LHCN-M2 (cell line): ENCODE data around the gene APBA2. TPM values are rescaled to one million over a fixed set of nuclear protein-coding genes. Genes with fewer than 3 reads are reported as not detected.
"Not testable (repeated sequence)": the region's sequence is repeated elsewhere in the genome, so short reads cannot be mapped to it uniquely, and the experiment has no call there.

Experiments used
- DNase-seq: peaks from one replicate; pipeline ENCODE4 v3.0.0-alpha.2; 2012; ENCODE audit warnings: low read depth
- polyA plus RNA-seq: library from polyadenylated mRNA; unstranded; fragments of >200 nt; gene quantifications from one replicate; pipeline ENCODE4 v1.2.1, GENCODE V29; 2012; ENCODE audit warnings: missing spikeins
- total RNA-seq: library from RNA; depleted of rRNA; stranded (reverse); fragments of >200 nt; gene quantifications from 2 replicates; pipeline ENCODE4 v1.2.3, GENCODE V29; 2014; rRNA removed

APBA2 gene
- not detected in 2 replicates for total RNA-seq
- not detected for polyA plus RNA-seq

DNA sequence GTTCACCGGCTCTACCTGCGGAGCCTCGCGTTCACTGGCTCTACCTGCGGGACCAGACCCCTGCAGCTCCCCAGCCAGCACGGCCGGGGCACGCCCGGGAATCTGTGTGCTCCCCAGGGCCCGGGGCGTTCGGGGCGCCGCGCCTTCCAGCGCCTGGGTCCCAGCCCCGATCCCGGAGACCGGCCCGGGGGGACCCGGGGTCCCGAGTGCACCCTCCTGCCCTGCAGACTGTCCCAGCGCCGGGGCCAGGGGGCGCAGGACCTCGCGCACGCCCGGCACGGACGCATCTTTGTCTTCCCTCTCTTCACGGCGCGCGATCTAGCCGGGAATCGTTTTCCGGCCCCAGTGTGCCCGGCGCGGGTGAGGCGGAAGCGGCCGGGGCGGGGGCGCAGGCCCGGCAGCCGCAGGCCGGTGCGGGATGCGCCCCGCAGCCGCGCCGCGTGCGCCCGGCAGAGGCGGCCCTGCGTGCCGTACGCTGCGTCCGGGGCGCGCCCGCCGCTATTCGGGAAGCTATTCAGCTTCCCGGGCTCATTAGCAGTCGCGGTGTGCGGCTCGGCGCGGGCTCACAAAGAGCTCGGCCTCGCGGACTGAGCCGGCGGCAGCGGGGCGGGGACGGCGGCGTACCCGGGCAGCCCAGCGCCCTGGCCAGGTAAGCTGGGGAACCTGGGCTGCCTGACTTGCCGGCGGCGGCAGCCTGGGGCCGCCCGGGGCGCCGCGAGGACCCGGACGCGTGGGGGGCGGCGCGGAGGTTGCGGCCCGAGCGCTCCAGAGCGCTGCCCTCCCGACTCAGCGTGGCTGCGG lies at the start of gene APBA2:
Gene APBA2, plus strand, starts transcription at position 345 of the 801 bp plus-strand sequence. CDS start 167,911 bp downstream, outside the sequence.
- no peak for DNase-seq

DNA sequence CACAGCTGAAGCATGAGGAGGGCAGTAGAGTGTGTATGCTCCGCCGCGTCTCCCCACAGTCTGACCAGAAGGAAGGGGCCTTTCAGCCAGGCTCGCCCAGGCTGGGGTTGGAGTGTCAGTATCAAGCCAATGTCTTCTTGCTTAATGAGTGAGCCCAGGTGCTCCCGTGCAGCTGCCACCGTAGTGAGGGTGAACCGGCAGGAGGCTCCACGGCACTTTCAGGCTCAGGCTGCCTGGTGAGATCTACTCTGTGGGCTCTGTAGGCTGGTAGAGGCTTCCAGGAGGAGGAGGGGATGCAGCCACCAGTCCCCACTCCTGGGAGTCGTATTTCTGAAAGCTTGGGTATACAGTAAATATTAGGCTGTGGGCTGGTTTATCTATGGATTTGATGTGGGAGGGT lies 45.5 kb upstream of the APBA2 start:
- not testable (repeated sequence) for DNase-seq

DNA sequence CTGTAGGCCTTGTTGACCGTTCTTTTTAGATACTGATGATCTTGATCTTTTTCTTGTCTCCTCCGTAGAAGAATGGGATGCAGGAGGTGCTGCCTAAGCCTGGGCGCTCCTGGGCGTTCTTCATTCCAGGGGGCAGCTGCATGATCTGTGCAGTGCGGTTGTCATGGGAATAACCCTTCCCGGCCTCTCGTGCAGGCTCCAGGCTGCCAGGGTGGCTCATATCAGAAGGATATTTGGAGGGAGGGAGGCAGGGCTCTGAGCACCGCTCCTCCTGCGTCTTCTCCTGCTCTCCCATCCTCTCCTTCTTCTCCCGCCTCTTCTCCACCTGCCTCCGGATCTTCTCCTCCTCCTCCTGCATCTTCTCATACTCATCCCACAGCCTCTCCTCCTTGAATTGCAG lies 43.6 kb upstream of the APBA2 start:
- DNase-seq, result not testable (repeated sequence)

DNA sequence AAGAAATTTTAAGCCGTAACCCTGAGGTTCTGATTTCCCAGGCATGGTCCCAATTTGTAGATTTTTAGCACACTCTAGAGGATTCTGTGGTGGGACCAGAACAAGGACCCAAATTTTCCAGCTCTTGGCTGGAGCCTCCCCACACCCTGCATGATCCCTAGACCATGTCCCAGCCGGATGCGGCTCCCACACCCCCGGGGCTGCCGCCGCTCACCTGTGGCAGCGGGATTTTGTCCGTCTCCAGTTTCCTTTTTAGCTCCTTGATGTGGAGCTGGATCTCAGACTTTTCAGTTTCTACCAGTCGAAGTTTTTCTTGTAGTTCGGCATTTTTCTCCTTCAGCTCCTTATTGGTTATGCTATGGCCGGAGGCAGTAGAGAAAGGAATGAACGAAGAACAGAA lies 42.3 kb upstream of the APBA2 start:
- DNase-seq, result not testable (repeated sequence)

DNA sequence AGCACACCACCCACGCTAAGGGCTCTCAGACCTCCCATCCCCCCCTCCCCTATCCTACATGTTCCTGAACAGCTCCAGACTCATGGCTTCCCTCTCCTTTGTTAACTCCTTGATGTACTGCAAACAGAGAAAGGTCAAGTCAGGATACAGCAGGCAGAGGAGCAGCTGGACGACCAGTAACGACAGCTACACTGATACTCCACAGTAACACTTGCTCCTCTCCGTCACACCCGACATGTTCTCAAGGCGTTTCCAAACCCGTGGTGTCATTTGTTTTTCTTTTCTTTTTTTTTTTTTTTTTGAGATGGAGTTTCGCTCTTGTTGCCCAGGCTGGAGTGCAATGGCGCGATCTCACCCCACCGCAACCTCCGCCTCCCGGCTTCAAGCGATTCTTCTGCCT lies 41.6 kb upstream of the APBA2 start:
- not testable (repeated sequence) for DNase-seq

DNA sequence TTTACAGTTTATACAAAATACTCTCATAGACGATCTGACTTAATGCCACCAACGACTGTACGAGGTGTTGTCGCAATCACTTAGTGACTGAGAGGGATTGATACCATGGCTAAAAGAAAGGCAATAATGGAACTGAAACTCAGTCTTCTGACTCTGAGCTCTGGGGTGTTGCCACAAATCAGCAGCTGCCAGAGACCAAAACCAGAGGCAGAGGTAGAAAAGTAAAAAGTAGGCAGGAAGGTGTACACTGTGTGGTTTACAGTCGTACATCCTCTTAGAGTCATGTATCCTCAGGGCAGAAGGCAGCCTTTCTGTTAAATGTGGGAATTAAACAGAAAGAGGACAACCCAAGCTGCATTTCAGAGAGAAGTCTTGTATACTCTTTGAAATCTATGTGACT lies 38.5 kb upstream of the APBA2 start:
- not testable (repeated sequence) for DNase-seq

DNA sequence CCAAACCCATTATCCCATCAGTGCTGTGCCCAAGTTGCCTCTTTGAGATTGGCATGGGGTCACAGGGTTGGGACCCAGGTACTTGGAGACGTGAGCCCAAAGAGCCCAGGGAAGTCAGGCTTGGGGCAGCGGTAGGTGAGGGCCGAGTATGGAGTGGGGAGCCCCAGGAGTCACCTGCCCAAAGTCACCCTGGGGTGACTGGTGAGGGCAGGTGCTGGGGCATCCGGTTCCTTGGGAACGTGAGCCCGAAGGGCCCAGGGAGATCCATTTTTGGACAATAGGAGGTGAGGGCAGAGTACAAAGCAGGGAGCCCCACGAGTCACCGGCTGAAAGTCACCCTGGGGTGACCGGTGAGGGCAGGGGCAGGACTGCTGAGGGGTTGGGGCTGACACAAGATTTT lies 37.8 kb upstream of the APBA2 start:
- DNase-seq, result not testable (repeated sequence)

DNA sequence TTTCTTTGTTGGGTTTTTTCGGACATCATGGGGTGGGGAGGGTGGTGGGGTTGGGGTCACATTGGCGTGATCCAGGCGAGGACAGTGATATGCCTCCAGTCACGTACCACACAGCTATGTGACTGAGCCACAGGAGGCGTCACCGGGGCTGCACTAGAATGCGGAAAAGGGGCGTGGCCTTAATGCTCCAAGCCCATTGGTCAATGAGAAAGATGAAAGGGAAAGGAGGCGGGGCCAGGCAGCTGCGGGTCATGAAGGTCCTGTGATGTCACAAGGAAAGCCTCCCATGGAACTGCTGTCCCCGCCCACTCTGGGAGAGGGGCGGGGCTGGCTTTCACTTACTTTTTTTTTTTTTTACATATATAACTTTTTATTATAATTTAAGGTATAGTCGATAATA lies 37.3 kb upstream of the APBA2 start, which contains the start of gene GOLGA6L7:
Gene GOLGA6L7, minus strand, starts transcription at position 124 of the 400 bp plus-strand sequence. Its CDS starts 95 bp downstream, at position 29.
- DNase-seq, result not testable (repeated sequence)

DNA sequence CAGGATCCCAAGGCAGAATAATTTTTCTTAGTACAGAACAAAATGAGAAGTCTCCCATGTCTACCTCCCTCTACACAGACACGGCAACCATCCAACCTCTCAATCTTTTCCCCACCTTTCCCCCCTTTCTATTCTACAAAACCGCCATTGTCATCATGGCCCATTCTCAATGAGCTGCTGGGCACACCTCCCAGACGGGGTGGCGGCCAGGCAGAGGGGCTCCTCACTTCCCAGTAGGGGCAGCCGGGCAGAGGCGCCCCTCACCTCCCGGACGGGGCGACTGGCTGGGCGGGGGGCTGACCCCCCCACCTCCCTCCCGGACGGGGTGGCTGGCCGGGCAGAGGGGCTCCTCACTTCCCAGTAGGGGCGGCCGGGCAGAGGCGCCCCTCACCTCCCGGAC lies 36.5 kb upstream of the APBA2 start:
- DNase-seq, result not testable (repeated sequence)

DNA sequence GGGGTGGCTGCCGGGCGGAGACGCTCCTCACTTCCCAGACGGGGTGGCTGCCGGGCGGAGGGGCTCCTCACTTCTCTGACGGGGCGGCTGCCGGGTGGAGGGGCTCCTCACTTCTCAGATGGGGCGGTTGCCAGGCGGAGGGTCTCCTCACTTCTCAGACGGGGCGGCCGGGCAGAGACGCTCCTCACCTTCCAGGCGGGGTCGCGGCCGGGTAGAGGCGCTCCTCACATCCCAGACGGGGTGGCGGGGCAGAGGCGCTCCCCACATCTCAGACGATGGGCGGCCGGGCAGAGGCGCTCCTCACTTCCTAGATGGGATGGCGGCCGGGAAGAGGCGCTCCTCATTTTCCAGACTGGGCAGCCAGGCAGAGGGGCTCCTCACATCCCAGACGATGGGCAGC lies 36.0 kb upstream of the APBA2 start:
- not testable (repeated sequence) for DNase-seq

DNA sequence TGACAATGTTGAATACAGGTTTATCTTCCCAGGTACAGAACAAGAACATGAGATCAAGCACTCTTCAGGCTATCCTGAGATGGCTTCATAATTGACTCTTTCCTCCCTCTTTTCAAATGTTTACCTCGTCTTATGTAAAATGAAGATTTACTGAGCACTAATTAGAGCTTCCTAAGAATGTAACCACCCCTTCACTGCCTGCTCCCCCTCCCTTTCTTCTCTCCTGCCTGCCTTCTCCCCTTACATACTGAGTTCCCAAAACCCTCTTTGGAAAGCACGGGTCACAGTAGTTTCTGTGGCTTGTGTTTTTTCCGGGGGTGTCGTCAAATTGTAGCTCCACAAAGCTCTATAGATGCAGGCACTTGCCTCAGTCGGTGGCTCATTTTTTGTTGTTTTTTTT lies 32.1 kb upstream of the APBA2 start:
- not testable (repeated sequence) for DNase-seq

DNA sequence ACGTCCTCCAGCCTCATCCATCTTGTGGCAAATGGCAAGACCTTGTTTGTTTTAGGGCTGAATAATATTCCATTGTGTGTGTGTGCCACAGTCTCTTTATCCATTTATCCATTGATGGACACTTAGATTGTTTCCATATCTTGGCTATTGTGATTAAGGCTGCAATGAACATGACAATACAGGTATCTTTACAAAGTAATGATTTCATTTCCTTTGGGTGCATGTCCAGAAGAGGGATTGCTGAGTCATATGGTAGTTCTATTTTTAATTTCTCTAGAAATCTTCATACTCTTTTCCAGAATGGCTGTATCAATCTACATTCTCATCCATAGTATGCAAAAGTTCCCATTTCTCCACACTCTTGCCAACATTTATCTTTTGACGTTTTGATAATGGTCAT lies 31.2 kb upstream of the APBA2 start:
- DNase-seq, result not testable (repeated sequence)

DNA sequence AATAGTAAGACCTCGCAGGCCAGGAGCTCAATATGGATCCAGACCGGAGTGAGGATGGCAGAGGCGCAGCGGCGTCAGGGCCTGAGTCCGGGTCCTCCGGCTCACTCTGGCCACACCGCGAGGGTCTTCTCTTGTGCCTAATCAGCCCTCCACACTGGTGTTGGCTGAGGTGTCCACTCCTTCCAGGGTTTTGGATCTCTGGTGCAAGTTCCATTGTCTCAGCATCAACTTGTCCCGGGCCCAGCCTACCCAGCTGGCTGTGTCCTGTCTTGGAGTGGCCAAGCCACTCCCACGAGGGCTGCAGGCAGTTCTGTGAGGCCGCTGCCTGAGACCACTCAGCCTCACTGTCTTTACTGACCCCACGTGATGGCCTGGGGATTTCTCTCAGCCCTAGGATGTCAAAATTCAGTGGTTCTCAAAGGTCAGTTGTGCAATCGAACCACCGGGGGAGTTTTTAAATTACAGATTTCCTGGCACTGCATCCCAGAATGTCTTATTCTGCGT lies 24.7 kb upstream of the APBA2 start:
- DNase-seq, result no peak

DNA sequence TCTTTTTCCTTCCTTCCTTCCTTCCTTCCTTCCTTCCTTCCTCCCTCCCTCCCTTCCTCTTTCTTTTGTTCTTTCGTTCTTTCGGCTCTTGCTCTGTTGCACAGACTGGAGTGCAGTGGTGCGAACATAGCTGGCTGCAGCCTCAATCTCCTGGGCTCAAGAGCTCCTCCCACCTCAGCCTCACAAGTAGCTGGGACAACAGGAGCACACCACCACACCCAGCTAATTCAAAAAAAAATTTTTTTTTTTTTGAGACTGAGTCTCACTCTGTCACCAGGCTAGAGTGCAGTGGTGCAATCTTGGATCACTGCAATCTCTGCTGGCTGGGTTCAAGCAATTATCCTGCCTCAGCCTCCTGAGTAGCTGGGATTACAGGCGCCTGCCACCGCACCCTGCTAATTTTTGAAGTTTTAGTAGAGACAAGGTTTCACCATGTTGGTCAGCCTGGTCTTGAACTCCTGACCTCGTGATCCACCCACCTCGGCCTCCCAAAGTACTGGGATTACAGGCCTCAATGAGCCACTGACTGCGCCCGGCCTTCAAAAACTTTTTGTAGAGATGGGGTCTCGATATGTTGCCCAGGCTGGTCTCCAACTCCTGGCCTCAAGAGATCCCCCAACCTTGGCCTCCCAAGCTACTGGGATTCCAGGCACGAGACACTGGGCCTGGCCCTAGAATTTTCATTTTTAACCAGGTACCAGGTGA lies 24.0 kb upstream of the APBA2 start:
- not testable (repeated sequence) for DNase-seq

DNA sequence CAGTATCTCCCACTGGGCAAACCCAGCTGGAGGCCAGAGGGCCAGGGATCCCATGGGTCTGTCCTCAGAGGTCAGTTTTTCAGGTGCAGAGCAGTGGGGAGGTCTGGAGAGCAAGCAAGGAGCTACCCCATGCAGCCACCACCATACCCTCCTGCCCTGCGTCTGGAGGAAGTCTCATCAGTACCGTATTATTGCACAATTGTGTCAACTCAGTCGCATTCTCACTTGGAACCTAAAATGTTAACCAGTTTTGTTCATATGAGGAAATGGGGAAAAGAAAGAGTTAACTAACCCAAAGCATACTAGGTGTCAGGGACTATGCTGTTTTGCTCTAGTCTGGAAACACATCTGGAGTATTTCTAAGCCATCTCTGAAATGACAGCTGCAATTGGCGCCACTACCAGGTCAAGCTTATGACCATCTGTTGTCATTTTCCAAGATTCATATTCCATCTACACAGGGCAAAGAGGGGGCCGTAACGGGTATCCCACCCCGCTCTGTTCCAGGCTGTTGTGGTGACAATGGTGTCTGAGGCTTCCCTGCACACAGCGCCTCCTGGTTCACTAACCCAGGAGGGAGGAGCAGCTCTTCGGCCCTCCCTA lies 16.9 kb upstream of the APBA2 start:
- DNase-seq, result no peak

DNA sequence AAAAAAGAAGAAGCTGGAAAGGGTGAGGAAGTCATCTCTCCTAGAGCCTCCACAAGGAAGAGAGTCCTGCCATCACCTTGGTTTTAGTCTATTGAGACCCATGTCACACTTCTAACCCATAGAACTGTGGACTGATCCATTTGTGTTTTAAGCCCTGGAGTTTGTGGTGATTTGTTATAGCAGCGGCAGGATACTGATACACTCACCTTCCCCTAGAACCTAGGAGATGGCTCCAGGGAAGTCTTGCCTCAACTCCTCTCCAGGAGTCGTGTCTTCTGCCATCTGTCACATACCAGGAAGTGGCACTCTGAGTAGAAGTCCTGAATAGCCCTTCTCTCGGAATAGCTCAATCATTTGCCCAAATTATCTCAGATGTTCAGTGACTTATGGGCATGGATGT lies 14.6 kb upstream of the APBA2 start:
- DNase-seq, result no peak

DNA sequence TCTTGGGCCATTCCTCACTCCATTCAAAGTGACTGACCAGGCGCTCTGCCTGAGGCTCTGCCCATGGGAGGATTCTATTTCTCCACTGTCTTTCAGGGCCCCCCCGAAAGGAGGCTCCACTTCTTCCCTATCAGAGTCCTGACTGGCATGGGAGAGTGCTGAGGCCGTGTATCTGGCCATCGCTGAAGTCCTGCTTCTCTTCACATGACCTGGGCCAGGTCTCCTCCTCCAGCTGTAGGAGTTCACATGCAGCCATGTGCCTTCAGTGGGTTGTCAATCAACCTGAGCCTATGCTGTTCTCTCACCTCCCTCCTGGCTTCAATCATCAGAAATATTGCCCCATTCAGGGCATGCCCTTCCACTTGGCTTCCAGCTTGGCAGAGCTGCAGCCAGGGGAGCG lies 12.8 kb upstream of the APBA2 start:
- no peak for DNase-seq

DNA sequence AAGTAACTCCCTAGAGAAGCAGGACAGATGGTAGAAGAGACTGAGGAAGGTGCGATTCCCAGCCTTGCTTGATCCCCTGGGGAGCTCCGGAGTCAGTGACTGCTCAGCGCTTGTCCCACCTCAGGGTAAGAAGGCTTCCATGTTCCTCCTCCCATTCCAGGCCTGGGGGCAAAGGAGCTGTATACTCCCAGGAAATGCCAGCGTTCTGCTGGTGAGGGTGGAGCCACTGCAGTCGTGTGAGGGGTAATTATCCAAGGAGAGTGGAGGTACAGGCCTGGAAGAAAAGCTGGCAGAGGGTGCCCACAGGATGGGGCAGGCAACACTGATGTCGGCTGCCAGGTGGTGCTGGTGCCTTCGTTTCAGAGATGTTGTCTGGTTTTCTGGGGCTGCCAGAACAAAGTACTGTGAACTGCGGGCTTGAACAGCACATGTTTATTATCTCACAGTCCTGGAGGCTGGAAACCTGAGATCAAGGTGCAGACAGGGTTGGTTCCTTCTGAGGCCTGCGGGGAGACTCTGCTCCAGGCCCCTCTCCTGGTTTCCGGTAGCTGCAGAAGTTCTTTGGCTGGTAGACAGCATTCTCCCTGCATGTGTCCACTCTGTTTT lies 12.1 kb upstream of the APBA2 start:
- DNase-seq, result no peak

DNA sequence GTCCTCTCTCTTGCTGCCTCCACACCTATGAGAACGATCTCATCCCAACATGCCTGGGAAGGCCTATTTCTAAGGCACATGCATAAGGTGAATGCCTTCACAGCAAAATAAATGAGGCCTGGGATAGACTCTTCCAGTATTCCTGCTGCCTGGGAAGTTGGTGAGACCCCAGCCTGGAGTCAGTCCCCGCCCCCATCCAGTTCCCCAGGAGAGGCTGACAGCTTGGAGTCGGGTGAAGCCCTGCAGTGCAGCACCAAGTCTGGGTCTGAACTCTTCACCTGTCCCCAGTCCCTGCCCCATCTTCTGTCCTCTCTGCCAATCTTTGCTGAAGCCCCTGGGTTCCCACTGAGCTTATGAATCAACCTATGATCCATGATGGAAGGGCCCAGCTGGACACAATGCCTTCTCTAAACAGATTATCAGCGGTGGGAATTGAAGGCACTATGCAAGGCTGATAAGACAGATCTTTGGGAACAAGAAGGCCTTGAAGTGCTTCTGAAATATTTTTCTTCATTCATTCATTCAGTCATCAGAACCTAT lies 10.2 kb upstream of the APBA2 start:
- no peak for DNase-seq

DNA sequence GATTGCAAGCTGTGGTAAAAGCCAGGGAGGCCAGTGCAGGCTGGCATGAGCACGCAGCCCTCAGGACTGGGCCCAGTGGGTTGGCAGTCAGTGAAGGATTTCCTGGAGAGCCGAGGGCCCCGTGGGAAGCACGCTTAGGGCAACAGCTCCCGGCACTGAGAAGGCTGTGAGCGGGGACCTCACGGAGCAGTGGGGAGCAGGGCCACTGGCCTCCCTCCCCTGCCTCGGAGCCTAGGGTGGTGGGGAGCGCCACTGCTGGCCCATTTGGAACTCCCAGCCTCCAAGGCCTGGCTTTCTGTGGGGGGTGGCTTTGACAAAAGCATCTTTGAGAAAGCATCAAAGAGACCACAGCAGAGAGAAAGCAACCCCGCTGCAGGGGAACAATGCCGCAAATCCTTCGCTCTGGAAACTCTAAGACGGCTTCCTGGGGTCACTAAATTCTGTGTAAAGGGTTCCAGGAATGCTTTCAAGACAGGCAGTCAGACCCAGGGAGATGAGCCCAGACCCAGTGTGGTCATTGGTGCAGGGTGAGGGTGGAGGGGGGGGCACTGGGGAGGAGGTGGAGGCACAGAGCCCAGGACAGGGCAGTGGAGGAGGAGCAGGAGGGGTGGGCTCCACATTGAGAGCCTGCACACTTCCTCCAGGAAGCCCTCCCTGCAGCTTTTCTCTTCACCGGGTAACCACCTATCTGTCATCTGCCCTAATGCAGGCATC lies 9.5 kb upstream of the APBA2 start:
- DNase-seq, result no peak

DNA sequence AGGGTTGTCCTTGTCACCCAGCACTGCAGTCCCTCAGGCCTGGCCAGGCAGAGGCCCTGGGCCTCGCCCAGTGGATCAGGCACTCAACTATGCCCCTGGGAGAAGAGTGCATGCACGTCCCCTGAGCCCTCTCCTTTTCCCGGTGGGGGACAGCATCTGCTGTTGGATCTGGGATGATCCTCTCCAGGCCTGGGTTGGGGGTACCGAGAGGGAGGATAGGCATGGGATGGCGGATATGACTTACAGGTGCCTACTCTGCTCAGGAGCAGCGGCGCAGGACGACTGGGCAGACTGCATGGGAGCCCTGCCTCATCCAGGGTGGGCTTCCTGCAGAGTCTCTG lies 9.0 kb upstream of the APBA2 start:
- DNase-seq, result no peak
